ENCODE measurements around the gene PBX1.

GRCh38 chr1:164563721-164564360 lies 4.9 kb downstream of the PBX1 start:
- TF ChIP-seq ESRRA (CRISPR knock-in tag; IDR thresholded peaks at IDR 0.05; ENCODE audit: borderline replicate concordance): no peak
- TF ChIP-seq ATF3 (CRISPR knock-in tag; conservative IDR thresholded peaks at IDR 0.05): no peak
- TF ChIP-seq MAX (CRISPR knock-in tag; IDR thresholded peaks at IDR 0.05): no peak
- TF ChIP-seq CTCF (IDR thresholded peaks at IDR 0.05): no peak
- no peak for TF ChIP-seq USF2 (CRISPR knock-in tag; IDR thresholded peaks at IDR 0.05)
- TF ChIP-seq TEAD4 (CRISPR knock-in tag; IDR thresholded peaks at IDR 0.05): no peak
- no peak for TF ChIP-seq ATF2 (CRISPR knock-in tag; IDR thresholded peaks at IDR 0.05; ENCODE audit: borderline replicate concordance, low read depth)
- TF ChIP-seq HMGXB4 (CRISPR knock-in tag; IDR thresholded peaks at IDR 0.05): no peak
- no peak for TF ChIP-seq MXD4 (CRISPR knock-in tag; IDR thresholded peaks at IDR 0.05; ENCODE audit: borderline replicate concordance)
- TF ChIP-seq SMAD4 (CRISPR knock-in tag; IDR thresholded peaks at IDR 0.05): no peak
- TF ChIP-seq ZNF423 (CRISPR knock-in tag; IDR thresholded peaks at IDR 0.05): no peak
- no peak for TF ChIP-seq NR2C2 (CRISPR knock-in tag; IDR thresholded peaks at IDR 0.05)
- no peak for TF ChIP-seq ZNF317 (CRISPR knock-in tag; IDR thresholded peaks at IDR 0.05; ENCODE audit: borderline replicate concordance, low read depth)
